GM20000 (cell line): ENCODE measurements around the gene EIF3K.
A peak's percentile ranks its signal among the peaks of the same experiment; 100 is the strongest.

Experiments
- DNase-seq: peaks from one replicate; pipeline ENCODE4 v3.0.0; 2012; ENCODE audit warnings: low spot score
- CTCF ChIP-seq: IDR thresholded peaks from 2 replicates; pipeline ENCODE4 v1.5.1; 2012; ENCODE audit warnings: mild to moderate bottlenecking, control low read depth; ENCODE audit errors: extremely low read depth, missing control alignments

The EIF3K gene

GRCh38 chr19:38614289-38614688 is 4.7 kb upstream of the EIF3K start:
- DNase-seq: no peak
- no peak for TF ChIP-seq CTCF

- DNase-seq: no peak
- TF ChIP-seq CTCF: no peak
Measured at GRCh38 chr19:38615007-38615581, 3.9 kb upstream of the EIF3K start.

GRCh38 chr19:38616265-38616664 is 2.7 kb upstream of the EIF3K start:
- no peak for DNase-seq
- TF ChIP-seq CTCF: no peak

GRCh38 chr19:38617283-38617763 is 1.7 kb upstream of the EIF3K start:
- no peak for TF ChIP-seq CTCF
- DNase-seq: no peak

- no peak for TF ChIP-seq CTCF
Measured at GRCh38 chr19:38617764-38618589, 1.0 kb upstream of the EIF3K start, which contains the start of gene MAP4K1. MAP4K1 (minus strand) TSS chr19:38617953; CDS start chr19:38617895, 58 bp downstream.

GRCh38 chr19:38619361-38620174 is 580 bp downstream of the EIF3K start:
- no peak for DNase-seq
- TF ChIP-seq CTCF: no peak

More at GRCh38 chr19:38617764-38618589, 1.0 kb upstream of the EIF3K start, which contains the start of gene MAP4K1:
- peak; percentile 85 for DNase-seq
